ENCODE data around the gene HECTD2. TPM values are rescaled to one million over a fixed set of nuclear protein-coding genes. Genes with fewer than 3 reads are reported as not detected.
"Not testable (repeated sequence)": the region's sequence is repeated elsewhere in the genome, so short reads cannot be mapped to it uniquely, and the experiment has no call there.

Gene HECTD2
- total RNA-seq, 1 donor from 2014 or later: 22.1 TPM

GRCh38 chr10:91381257-91381891 lies 28.8 kb upstream of the HECTD2 start:
- Mint-ChIP-seq H3K36me3 (ENCODE audit: unreplicated experiment) (no peaks in the 10 kb centered on the region), H3K27ac (ENCODE audit: unreplicated experiment) (no peak overlapping the region), H3K4me1 (ENCODE audit: unreplicated experiment) (peaks cover 5% of the 10 kb centered on the region), H3K4me3 (ENCODE audit: unreplicated experiment) (no peak overlapping the region), H3K27me3 (ENCODE audit: unreplicated experiment) (peaks cover 5% of the 10 kb centered on the region), H3K9me3 (ENCODE audit: unreplicated experiment) (peaks cover 10% of the 10 kb centered on the region)
- DNase-seq (ENCODE audit: extremely low spot score, unreplicated experiment): no peak
- TF ChIP-seq CTCF (IDR thresholded peaks at IDR 0.05): no peak

DNA sequence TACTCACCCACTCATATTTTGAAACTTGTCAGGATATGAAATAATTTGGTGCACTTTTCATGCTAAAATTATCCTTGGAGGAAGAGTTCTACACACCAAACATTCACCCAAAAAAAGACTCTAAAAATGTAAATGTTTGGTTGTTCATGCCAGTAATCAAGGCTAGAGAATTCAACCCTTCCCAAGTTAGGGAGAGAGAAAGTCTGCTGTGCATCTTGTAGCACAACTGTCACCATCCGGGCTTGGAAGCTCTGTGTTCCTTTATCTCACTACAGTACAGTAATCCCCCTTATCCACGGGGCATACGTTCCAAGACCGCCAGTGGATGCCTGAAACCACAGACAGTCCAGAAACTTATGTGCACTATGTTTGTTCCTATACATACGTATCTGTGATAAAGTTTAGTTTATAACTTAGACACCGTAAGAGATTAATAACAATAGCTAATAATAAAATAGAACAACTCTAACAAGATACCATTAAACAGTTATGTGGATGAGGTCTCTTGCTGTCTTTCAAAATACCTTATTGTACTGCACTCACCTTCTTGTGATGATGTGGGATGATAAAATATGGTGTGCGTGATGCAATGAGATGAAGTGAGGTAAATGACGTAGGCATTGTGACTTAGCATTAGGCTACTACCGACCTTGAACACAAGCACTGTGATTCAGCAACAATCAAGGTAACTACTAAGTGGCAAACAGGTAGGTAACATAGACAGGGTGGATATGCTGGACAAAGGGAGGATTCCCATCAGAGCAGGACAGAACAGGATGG lies 24.6 kb upstream of the HECTD2 start:
- DNase-seq (ENCODE audit: extremely low spot score, unreplicated experiment): no peak
- H3K9me3 Mint-ChIP-seq (ENCODE audit: unreplicated experiment): no peaks in the 10 kb centered on the region
- peaks cover 11% of the 10 kb centered on the region for H3K4me1 Mint-ChIP-seq (ENCODE audit: unreplicated experiment)
- no peak overlapping the region for H3K27ac Mint-ChIP-seq (ENCODE audit: unreplicated experiment)
- H3K4me3 Mint-ChIP-seq (ENCODE audit: unreplicated experiment): no peak overlapping the region
- no peak for TF ChIP-seq CTCF (IDR thresholded peaks at IDR 0.05)
- peaks cover 27% of the 10 kb centered on the region for H3K27me3 Mint-ChIP-seq (ENCODE audit: unreplicated experiment)
- no peaks in the 10 kb centered on the region for H3K36me3 Mint-ChIP-seq (ENCODE audit: unreplicated experiment)

DNA sequence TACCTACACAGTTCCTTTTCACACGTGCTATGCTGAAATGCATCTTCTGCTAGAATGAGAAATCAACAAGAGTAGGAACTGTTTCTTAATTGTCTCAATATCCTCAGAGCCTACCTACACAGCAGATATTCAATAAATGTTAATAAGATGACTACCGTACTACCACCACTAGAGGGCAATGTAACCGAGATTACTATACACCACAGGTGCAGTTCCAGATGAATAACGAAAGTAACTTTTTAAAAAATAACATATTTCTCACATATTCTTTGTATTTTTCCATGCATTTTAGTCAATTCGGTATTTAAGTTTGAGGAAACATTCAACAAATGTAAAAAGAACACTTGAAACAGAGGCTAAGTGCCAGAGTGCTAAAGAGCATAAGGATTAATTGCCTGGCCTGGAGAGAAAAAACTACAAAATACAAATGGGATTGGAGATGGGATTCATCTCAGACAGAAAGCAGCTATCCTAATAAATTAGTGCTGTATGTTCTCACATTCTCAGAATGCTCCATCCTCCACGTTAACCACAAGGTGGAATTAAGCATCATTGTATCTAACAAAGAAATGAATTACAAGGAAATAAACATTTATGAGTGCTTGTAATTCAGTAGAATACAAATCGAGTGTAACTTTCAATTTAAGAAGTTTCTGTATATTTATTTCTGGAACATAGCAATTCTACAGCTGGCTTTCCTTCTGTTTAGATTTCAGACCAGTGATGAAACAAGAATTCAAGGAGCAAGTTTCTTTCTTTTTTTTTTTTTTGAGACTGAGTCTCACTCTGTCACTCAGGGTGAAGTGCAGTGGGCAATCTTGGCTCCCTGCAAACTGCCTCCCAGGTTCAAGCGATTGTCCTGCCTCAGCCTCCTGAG lies 20.3 kb upstream of the HECTD2 start:
- no peaks in the 10 kb centered on the region for H3K36me3 Mint-ChIP-seq (ENCODE audit: unreplicated experiment)
- H3K27me3 Mint-ChIP-seq (ENCODE audit: unreplicated experiment): peaks cover 22% of the 10 kb centered on the region
- H3K27ac Mint-ChIP-seq (ENCODE audit: unreplicated experiment): no peak overlapping the region
- peaks cover 9% of the 10 kb centered on the region for H3K4me1 Mint-ChIP-seq (ENCODE audit: unreplicated experiment)
- DNase-seq (ENCODE audit: extremely low spot score, unreplicated experiment): no peak
- peak overlapping the region; percentile 41 for H3K4me3 Mint-ChIP-seq (ENCODE audit: unreplicated experiment)
- peak; percentile 70 for TF ChIP-seq CTCF (IDR thresholded peaks at IDR 0.05)
- no peaks in the 10 kb centered on the region for H3K9me3 Mint-ChIP-seq (ENCODE audit: unreplicated experiment)

DNA sequence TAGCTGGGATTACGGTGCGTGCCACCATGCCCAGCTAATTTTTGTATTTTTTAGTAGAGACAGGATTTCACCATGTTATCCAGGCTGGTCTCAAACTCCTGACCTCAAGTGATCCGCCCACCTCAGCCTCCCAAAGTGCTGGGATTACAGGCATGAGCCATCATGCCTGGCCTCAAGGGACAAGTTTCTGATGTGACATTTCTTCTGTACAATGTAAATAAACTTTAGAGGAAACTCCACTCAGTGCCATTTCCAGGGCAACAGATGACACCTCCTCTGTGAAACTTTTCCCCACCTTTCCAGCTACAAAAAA lies 19.7 kb upstream of the HECTD2 start:
- not testable (repeated sequence) for H3K4me1 Mint-ChIP-seq (ENCODE audit: unreplicated experiment); H3K9me3 Mint-ChIP-seq (ENCODE audit: unreplicated experiment); DNase-seq (ENCODE audit: extremely low spot score, unreplicated experiment)

DNA sequence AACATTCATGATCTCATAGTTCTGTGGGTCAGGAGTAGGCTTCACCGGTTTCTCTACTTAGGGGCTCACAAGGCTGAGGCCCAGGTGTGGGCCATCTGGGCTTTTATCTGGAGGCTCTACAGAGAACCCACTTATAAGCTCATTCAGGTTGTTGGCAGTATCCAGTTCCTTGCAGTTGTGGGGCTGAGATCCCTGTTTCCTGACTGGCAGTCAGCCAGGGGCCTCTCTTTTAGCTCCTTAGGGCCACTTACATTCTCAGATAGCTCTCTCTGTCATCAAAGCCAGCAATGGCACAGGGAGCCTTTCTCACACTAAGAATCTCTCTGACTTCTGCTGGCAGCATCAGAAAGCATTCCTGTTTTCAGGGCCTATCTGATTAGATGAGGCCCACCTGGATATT lies 18.2 kb upstream of the HECTD2 start:
- H3K4me3 Mint-ChIP-seq (ENCODE audit: unreplicated experiment): no peak overlapping the region
- no peak overlapping the region for H3K27ac Mint-ChIP-seq (ENCODE audit: unreplicated experiment)
- no peak for DNase-seq (ENCODE audit: extremely low spot score, unreplicated experiment)
- H3K27me3 Mint-ChIP-seq (ENCODE audit: unreplicated experiment): peaks cover 17% of the 10 kb centered on the region
- no peak for TF ChIP-seq CTCF (IDR thresholded peaks at IDR 0.05)
- H3K36me3 Mint-ChIP-seq (ENCODE audit: unreplicated experiment): no peaks in the 10 kb centered on the region
- peaks cover 9% of the 10 kb centered on the region for H3K4me1 Mint-ChIP-seq (ENCODE audit: unreplicated experiment)
- peaks cover 7% of the 10 kb centered on the region for H3K9me3 Mint-ChIP-seq (ENCODE audit: unreplicated experiment)

More for the DNA sequence above, 19.7 kb upstream of the HECTD2 start:
- not testable (repeated sequence) for H3K36me3 Mint-ChIP-seq (ENCODE audit: unreplicated experiment); H3K27ac Mint-ChIP-seq (ENCODE audit: unreplicated experiment); H3K4me3 Mint-ChIP-seq (ENCODE audit: unreplicated experiment)
- peaks cover 21% of the 10 kb centered on the region for H3K27me3 Mint-ChIP-seq (ENCODE audit: unreplicated experiment)

Data from osteocyte (in vitro differentiated cells).